ENCODE results near the gene DHRS13. TPM values are rescaled to one million over a fixed set of nuclear protein-coding genes. Genes with fewer than 3 reads are reported as not detected.

Gene DHRS13
- 10 to 100 TPM in 1 of 2 donors, 1 to 10 TPM in 1; 8.7 to 22.8 TPM for total RNA-seq

GRCh38 chr17:28902819-28903545, at the start of gene DHRS13:
Gene DHRS13, minus strand, starts transcription at chr17:28903079. Its CDS starts 135 bp downstream, at chr17:28902944.
- Histone ChIP-seq H3K9ac (ENCODE audit: low read depth in 2 of 2, low read length in 2 of 2) (peak within 1 kb of the TSS; percentile 80 to 82), H3K27ac (peak within 1 kb of the TSS; percentile 83), H3K4me3 (peak within 1 kb of the TSS; percentile 83), H3K36me3 (no peaks in the 10 kb centered on the region), H3K27me3 (no peaks in the 10 kb centered on the region), H3K4me1 (peaks cover 5% of the 10 kb centered on the region), H3K9me3 (no peaks in the 10 kb centered on the region)
- peak; percentile 94 for DNase-seq
- peak; percentile 94 for TF ChIP-seq CTCF (IDR thresholded peaks at IDR 0.05)
- intact Hi-C loops (cut with DNase I): no loop called here

- Histone ChIP-seq H3K36me3 (no peaks in the 10 kb centered on the region), H3K9me3 (no peaks in the 10 kb centered on the region), H3K27ac (peak overlapping the region; percentile 98), H3K4me3 (peak overlapping the region; percentile 36), H3K9ac (ENCODE audit: low read depth in 2 of 2, low read length in 2 of 2) (peak overlapping the region; percentile 76 to 94), H3K27me3 (no peaks in the 10 kb centered on the region), H3K4me1 (no peaks in the 10 kb centered on the region)
- intact Hi-C loops (cut with DNase I): no loop called here
- TF ChIP-seq CTCF (IDR thresholded peaks at IDR 0.05): no peak
- DNase-seq: peak; percentile 98
Measured at GRCh38 chr17:28951991-28952975, 49.4 kb upstream of the DHRS13 start.

- no peaks in the 10 kb centered on the region for H3K9me3 ChIP-seq
- no peaks in the 10 kb centered on the region for H3K36me3 ChIP-seq
- DNase-seq: peak; percentile 99
- TF ChIP-seq CTCF (IDR thresholded peaks at IDR 0.05): no peak
- no peaks in the 10 kb centered on the region for H3K4me1 ChIP-seq
- H3K27ac ChIP-seq: peak within 1 kb of the TSS; percentile 98
- H3K9ac ChIP-seq (ENCODE audit: low read depth in 2 of 2, low read length in 2 of 2): peak within 1 kb of the TSS; percentile 93 to 94
- no peaks in the 10 kb centered on the region for H3K27me3 ChIP-seq
- peak within 1 kb of the TSS; percentile 91 for H3K4me3 ChIP-seq
- intact Hi-C loops (cut with DNase I): no loop called here
Measured at GRCh38 chr17:28951428-28951990, 48.6 kb upstream of the DHRS13 start, which contains the start of gene PHF12. Gene PHF12, minus strand, starts transcription at chr17:28951518. Its CDS starts 558 bp downstream, at chr17:28950960.

- DNase-seq: peak; percentile 49
- Histone ChIP-seq H3K27ac (peak overlapping the region; percentile 98), H3K4me3 (peak overlapping the region; percentile 91), H3K36me3 (no peaks in the 10 kb centered on the region), H3K9me3 (no peaks in the 10 kb centered on the region), H3K4me1 (no peaks in the 10 kb centered on the region), H3K27me3 (no peaks in the 10 kb centered on the region), H3K9ac (ENCODE audit: low read depth in 2 of 2, low read length in 2 of 2) (peak overlapping the region; percentile 93 to 94)
- intact Hi-C loops (cut with DNase I): no loop called here
- no peak for TF ChIP-seq CTCF (IDR thresholded peaks at IDR 0.05)
Measured at GRCh38 chr17:28950752-28951427, 48.0 kb upstream of the DHRS13 start.
